ENCODE results near the gene KCNJ2. TPM values are rescaled to one million over a fixed set of nuclear protein-coding genes. Genes with fewer than 3 reads are reported as not detected.

Gene KCNJ2
- total RNA-seq, 1 experiment from 2014 or later: 1.5 TPM

GRCh38 chr17:70121126-70121525, 48.2 kb upstream of the KCNJ2 start:
- intact Hi-C loops (cut with micrococcal nuclease; ENCODE audit: unreplicated experiment): no loop called here
- CTCF ChIA-PET: no interaction called here
- POLR2A ChIA-PET: no interaction called here

GRCh38 chr17:70123193-70123592, 46.1 kb upstream of the KCNJ2 start:
- intact Hi-C loops (cut with micrococcal nuclease; ENCODE audit: unreplicated experiment) (no loop called here), in situ Hi-C loops (cut with HindIII; ENCODE audit: low pct_unique_long_range_greater_than_20kb, low sequenced_read_pairs) (no loop called here)
- Histone ChIP-seq H3K4me3 (ENCODE audit: low read depth in 2 of 2, low read length in 2 of 2) (no peak overlapping the region), H3K36me3 (ENCODE audit: control insufficient read depth, insufficient read depth, low read length) (no peaks in the 10 kb centered on the region), H3K4me1 (ENCODE audit: control insufficient read depth, insufficient read depth, low read length) (no peaks in the 10 kb centered on the region), H3K9me3 (ENCODE audit: control insufficient read depth, insufficient read depth, low read depth, low read length) (no peaks in the 10 kb centered on the region), H3K27ac (ENCODE audit: low read length) (no peak overlapping the region), H3K27me3 (ENCODE audit: control insufficient read depth, insufficient read depth, low read length) (no peaks in the 10 kb centered on the region)
- ATAC-seq (no peak), DNase-seq (ENCODE audit: low read depth, low spot score) (no peak)
- POLR2A ChIA-PET: interaction anchor here (0.7 kb wide), 1 partner anchor 412 kb away, joined by 4 read pairs; no protein-coding TSS in a partner anchor
- BruUV-seq (replicated peaks): no TSS peak
- TF ChIP-seq CTCF (IDR thresholded peaks at IDR 0.05) (no peak), SIN3A (IDR thresholded peaks at IDR 0.05; ENCODE audit: borderline replicate concordance, insufficient read depth, low read depth, low read length) (no peak), POLR2AphosphoS5 (IDR thresholded peaks at IDR 0.05; ENCODE audit: low read depth, low read length) (no peak), REST (IDR thresholded peaks at IDR 0.05; ENCODE audit: insufficient read depth in 1 of 2, low read depth in 2 of 2, low read length in 1 of 2) (no peak), TCF7L2 (IDR thresholded peaks at IDR 0.05; ENCODE audit: low read depth, low read length) (no peak)
- CTCF ChIA-PET: no interaction called here

More at GRCh38 chr17:70121126-70121525, 48.2 kb upstream of the KCNJ2 start:
- BruUV-seq (replicated peaks): no TSS peak
- Histone ChIP-seq H3K36me3 (ENCODE audit: control insufficient read depth, insufficient read depth, low read length) (no peaks in the 10 kb centered on the region), H3K27ac (ENCODE audit: low read length) (no peak overlapping the region), H3K4me1 (ENCODE audit: control insufficient read depth, insufficient read depth, low read length) (no peaks in the 10 kb centered on the region), H3K9me3 (ENCODE audit: control insufficient read depth, insufficient read depth, low read depth, low read length) (no peaks in the 10 kb centered on the region), H3K27me3 (ENCODE audit: control insufficient read depth, insufficient read depth, low read length) (no peaks in the 10 kb centered on the region), H3K4me3 (ENCODE audit: low read depth in 2 of 2, low read length in 2 of 2) (no peak overlapping the region)
- no peak for ATAC-seq
- no peak for TF ChIP-seq TCF7L2 (IDR thresholded peaks at IDR 0.05; ENCODE audit: low read depth, low read length)
- no peak for TF ChIP-seq REST (IDR thresholded peaks at IDR 0.05; ENCODE audit: insufficient read depth in 1 of 2, low read depth in 2 of 2, low read length in 1 of 2)
- TF ChIP-seq SIN3A (IDR thresholded peaks at IDR 0.05; ENCODE audit: borderline replicate concordance, insufficient read depth, low read depth, low read length): no peak
- TF ChIP-seq CTCF (IDR thresholded peaks at IDR 0.05): no peak
- TF ChIP-seq POLR2AphosphoS5 (IDR thresholded peaks at IDR 0.05; ENCODE audit: low read depth, low read length): no peak
- DNase-seq (ENCODE audit: low read depth, low spot score): no peak
- in situ Hi-C loops (cut with HindIII; ENCODE audit: low pct_unique_long_range_greater_than_20kb, low sequenced_read_pairs): no loop called here
